ELR (cell line): Measurements from ENCODE around the gene IGF1.

Source experiments
- DNase-seq: peaks from one replicate; pipeline ENCODE4 v3.0.0-alpha.2; 2015; ENCODE audit warnings: low read depth

The IGF1 gene

DNA sequence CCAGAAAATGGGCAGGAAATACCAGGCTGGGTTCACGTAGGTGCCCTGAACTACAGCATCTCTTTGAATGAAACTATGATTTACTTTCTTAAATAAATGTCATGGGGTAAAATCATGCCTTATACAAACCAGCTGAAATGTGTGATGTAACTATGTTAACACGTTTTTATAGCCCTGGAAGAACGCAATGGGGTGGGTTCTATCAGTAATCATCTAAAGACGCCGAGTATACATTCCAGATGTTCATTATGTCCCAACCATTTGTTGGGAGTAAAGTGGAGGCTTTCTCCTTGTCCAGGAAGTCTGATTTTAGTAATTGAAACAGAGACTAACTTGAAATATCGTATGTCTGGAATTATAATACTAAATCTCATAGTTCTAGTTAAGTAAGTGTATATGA lies 16.2 kb upstream of the IGF1 start:
- DNase-seq: no peak

GRCh38 chr12:102487226-102487625 lies 6.9 kb upstream of the IGF1 start:
- no peak for DNase-seq

GRCh38 chr12:102486153-102486552 lies 5.8 kb upstream of the IGF1 start:
- no peak for DNase-seq

- DNase-seq: peak; percentile 59
These were observed 4.1 kb upstream of the IGF1 start for GRCh38 chr12:102484428-102484958.

GRCh38 chr12:102484017-102484416 lies 3.7 kb upstream of the IGF1 start:
- no peak for DNase-seq

DNA sequence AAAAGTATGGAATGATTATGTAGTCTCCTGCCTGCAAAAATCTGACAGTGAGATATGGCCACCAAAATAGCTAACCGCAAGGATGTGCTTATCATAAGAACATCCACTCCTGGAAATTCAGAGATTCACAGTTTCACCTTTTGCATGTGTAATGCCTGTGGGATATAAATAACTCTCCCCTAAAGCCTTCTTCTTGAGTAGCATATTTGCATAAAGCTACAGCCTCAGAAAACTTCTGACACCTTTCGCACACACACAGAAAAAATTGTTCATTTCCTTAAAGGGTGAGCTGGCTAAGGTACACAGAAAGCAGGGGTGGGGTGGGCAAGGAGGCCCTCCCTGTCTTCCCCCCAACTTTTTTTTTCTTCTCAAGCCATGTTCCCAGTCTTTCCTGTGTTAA lies 3.1 kb upstream of the IGF1 start:
- no peak for DNase-seq

DNA sequence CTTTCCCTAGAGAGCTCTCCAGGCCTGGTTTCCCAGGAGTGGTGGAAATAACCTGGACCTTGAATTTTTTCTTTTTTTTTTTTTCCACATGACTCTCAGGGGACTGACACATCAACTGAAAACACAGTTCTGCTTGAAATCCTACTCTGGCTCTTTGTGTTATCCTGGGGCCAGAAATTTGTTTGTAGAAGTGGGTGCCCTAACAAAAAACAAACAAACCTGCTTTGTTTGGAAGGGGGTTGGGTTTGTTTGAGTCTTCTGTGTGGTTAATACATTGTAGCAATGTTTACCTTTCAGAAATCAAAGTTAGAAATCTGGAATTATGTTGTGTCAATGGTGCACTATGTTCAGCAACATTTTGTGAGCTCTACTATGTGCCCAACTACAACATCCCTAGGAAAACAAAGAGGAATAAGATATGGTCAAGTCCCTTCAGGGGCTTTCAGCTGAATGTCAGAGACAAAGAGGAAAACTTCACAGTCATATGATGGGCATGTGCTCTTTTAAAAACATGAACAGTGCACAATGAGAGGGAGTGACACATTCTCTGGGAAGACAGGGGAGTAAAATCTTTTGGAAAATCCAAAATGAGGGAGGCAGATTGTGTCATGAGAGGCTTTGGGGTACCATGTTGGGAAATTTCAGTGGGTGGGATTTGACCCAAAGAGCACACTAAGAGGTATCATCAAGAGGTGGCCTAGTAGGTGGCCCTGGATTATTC lies 1.5 kb upstream of the IGF1 start:
- DNase-seq: no peak

GRCh38 chr12:102479939-102480338 lies 424 bp downstream of the IGF1 start:
- DNase-seq: no peak

DNA sequence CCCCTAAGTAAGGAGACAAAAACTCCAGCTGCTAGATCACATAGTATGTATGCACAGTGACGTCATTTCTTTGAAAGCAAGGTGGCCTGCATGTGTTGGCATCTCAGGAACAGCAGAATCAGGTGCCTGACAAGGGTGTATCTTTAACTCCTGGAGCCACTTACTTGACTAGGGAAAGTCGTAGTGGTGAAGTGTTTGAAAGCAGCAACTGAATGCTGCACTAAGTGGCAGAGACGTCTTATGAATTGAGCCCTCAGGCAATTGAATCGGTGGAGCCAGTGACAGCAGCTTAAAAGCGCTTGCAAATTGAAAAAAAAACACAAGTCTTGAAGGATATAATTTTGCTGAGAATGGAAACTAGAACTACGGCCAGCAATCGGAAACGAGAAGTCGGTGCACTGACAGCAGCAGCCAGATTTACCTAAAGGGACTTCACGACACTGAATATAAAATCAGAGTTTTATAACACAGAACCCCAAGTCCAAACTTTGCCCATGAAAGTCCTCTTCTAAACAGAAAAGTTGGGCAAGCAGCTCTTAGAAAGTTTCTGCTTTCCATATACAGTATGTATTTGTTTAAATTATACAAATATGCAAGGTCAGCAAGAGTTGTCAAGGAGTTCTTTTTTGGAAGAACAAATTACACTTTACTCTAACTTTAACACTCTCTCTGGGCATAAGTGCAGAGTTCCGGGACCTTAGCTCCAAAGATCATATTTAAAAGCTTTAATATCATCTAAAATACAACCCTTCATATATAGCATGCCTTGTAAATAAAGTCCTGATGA lies 1.1 kb downstream of the IGF1 start:
- DNase-seq: peak; percentile 22

GRCh38 chr12:102478405-102479098 lies 1.8 kb downstream of the IGF1 start:
- DNase-seq: peak; percentile 19

- no peak for DNase-seq
These were observed 5.0 kb downstream of the IGF1 start for GRCh38 chr12:102475355-102475754.

GRCh38 chr12:102474438-102475064 lies 5.8 kb downstream of the IGF1 start:
- peak; percentile 36 for DNase-seq

- no peak for DNase-seq
These were observed 7.9 kb downstream of the IGF1 start for GRCh38 chr12:102472496-102472895.

GRCh38 chr12:102471556-102471955 lies 8.8 kb downstream of the IGF1 start:
- DNase-seq: no peak

DNA sequence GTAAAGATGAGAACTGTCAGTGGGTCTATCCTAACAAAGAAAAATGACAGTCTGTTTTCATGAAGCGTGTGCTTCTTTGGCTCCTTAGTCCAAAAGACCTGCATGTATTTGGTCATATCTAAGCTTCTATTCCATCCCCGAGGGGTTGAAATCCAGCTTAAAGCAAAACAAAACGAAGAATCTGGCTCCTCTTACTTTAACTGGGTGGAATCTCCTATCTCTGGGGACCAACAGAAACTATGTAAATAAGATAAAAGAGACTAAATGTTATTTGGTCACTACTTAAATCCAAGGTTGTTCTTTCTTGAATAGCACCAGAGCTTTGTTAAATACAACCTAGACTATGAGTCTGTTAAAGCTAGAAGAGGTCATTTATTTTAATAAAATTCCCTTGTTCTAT lies 9.4 kb downstream of the IGF1 start:
- no peak for DNase-seq

DNA sequence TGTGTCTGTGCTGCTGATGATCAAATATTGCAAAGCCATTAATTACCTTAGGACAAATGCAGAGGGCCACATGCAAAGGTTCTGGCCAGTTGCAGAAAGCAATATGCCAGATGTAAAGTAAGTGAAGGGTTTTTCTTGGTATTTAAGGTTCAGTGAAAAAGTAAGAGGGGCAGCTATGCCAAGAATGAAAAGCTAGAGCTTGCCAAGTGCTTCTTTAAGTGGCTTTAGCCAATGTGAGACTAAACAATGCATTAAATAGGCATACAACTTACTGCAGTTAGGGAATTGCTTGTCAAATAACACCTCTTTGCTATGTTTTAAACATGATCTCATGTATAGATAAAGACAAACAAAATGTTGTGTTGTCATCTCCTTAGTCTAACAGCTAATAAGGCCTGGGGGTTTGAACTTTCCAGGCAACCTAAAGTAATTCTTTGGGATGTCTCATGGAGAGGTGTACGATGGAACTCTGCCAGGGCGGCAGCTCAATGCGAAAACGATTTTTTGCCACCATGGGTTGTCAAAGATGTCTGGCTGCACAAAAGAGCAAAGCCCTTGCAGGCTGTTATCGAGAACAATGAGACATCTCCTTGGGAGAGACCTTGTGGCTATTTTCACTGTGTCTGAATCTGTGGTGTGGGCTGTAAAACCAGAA lies 12.0 kb downstream of the IGF1 start:
- DNase-seq: no peak

DNA sequence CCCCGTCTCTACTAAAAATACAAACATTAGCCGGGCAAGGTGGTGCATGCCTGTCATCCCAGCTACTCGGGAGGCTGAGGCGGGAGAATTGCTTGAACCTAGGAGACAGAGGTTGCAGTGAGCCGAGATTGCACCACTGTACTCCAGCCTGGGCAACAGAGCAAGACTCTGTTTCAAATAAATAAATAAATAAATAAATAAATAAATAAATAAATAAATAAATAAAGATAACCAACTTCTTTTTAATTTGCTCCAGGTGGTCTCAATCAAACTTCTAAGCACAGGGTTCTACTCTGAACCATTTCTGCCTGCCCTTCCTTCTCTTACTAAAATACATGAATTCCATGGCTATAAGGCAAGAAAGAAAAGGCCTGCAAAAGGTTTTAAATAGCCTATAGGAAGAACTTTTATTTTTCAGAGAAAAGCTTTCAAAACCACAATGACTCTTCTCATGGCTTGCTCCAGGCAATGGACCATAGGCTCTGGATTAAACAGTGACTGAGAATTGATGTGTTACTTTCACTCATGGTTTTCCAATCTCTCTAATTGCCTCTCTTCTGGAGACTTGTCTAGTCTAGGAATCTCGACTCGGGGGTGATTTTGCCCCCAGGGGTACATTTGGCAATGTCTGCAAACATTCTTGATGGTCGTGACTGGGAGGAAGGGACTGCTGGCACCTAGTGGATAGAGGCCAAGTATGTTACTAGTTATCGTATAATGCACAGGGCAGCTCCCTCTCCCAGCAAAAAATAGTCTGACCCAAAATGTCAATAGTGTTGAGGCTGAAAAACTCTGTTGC lies 14.4 kb downstream of the IGF1 start:
- DNase-seq: no peak

GRCh38 chr12:102463659-102464249 lies 16.6 kb downstream of the IGF1 start:
- no peak for DNase-seq

DNA sequence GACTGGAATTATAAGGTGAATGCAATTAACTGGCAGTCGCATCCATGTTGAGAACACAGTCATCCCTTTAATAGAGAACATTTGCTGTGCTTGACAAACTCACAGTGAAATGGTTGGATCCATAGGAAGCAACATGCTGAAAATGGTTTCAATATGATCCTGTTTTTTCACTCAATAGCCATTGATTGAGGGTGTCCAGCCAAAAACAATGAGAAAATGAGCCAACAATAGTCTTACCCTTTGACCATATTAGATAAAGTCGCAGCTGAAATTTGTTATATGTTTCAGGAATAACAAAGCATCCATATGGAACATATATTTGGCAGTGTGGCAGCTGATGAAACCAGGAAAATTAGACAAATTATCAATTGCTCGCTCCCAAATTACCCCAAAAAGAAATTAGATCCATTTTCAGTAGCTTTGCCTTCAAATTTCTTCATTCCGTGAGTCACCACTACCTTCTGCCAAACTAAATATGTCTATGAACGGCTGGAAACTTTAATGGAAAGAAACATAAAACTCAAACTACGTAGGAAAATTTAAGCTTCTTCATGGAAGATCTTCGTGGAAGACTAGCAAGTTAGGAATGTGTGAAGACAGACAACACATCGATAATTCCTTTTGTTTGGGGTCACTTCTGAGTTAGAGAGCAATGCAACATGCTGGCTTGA lies 17.4 kb downstream of the IGF1 start:
- no peak for DNase-seq

DNA sequence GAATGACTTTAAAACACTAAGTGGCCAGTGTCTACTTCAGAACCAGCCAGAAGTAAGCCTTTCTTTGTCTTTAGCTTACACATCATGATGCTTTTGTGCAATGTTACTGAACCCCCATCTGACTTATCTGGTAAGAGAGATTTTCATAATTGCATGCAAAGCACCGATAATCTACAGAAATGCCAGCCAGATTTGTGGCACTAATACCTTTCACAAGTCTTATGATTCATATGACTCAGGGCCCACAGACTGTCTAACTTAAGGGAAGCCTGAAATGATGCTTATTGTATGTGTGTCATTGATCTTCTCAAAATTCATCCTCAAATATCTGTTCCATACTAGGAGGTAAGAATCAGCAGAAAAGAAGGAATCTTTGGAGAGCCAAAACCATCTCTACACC lies 18.0 kb downstream of the IGF1 start:
- DNase-seq: no peak
